Stimulated activated CD4-positive, alpha-beta T cell treated with anti-CD3 and anti-CD28 coated beads, Interleukin-2, amount 100 ng/mL, for 48 hours (primary cell): ENCODE data around the gene ZNF708.
"Not testable (repeated sequence)": the region's sequence is repeated elsewhere in the genome, so short reads cannot be mapped to it uniquely, and the experiment has no call there.

Source experiments
- DNase-seq, 2 donors: peaks; one replicate each; pipeline ENCODE4 v3.0.0-alpha.2; 2020

The ZNF708 gene

DNA sequence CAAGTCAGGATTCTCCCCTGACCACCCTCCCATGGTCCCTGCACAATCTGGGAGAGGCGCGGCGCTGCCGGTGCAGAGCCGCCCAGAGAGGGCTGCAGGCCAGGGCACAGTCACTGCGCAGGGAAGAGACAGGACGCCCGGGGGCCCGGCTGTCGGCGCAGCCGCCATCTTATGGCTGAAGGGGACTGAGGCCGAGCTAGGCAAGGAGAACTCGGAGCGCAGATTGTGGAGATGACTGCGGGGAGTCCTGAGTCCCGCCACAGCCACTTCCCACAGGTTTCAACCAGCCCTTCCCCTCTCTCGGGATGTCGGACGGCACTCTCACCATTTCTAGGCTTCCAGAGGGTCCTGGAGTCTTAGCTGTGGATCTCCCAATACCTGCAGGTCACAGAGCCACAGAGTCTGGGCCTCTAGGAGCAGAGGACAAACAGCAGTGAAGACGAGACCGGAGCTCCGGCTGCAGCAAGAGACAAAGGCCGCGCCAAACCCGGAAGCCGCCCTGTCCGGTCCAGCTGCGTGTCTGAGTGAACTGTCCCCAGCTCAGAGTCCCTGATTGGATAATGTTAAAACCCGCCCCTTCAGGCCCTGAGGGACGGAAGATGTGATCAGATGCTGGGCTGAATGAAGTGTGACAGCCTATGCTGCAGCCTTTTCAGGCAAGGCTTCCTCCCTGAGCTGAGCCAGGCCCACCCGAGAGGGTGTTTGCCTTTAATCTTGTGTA is at the start of gene ZNF708:
Gene ZNF708 (minus strand): TSS at position 526 of the 721 bp plus-strand sequence. CDS start 198 bp downstream, at position 328.
- peak; percentile 60 to 63 for DNase-seq

DNA sequence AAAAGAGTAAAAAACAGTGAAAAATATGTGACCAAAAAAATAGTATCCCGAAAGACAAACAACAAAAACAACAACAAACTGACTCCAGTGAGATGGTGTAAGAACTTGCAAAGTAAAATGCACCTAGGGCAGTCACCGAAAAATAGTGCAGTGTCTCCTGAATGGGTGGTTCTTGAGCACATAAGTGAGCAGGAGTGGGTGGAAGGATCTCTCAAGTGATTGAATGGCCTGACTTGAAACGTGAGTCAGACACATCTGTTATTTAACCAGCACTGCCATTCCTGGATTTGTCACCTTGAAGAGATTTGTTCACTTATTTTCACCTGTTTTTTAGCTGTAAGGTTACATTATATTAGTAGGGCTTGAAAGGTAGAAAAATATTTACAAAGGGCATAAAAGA is 33.1 kb upstream of the ZNF708 start:
- DNase-seq, result no peak

DNA sequence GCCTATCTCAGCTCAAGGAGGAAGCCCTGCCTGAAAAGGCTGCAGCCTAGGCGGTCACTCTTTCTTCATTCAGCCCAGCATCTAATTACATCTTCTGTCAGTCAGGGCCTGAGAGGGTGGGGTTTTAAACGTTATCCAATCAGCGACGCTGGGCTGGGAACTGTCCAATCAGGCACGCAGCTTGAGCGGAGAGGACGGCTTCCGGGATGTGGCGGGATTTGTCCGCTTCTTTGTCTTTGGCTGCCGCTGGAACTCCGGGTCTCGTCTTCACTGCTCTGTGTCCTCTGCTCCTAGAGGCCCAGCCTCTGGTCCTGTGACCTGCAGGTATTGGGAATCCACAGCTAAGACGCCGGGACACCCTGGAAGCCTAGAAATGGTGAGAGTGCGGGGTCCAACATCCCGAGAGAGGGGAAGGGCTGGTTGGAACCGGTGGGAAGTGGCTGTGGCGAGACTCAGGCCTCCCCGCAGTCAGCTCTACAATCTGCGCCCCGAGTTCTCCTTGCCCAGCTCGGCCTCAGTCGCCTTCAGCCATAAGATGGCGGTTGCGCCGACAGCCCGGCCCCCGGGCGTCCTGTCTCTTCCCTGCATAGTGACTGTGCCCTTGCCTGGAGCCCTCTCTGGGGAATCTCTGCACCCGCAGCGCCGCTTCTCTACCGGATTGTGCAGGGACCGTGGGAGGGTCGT is 29.7 kb upstream of the ZNF708 start, which contains the start of gene ZNF738:
Gene ZNF738 (plus strand): TSS at position 233 of the 684 bp plus-strand sequence. CDS start 141 bp downstream, at position 374.
- peak; percentile 73 for DNase-seq

DNA sequence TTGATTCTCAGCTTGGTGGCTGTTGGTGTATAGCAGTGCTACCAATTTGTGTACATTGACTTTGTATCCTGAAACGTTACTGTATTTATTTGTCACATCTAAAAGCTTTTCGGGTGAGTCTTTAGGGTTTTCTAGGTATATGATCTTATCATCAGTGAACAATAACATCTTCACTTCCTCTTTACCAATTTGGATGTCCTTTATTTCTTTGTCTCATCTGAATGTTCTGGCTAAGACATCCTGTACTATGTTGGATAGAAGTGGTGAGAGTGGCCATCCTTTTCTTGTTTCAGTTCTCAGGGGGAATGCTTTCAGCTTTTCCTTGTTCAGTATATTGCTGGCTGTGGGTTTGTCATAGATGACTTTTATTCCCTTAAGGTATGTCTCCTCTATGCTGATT is 23.6 kb upstream of the ZNF708 start:
- DNase-seq, result no peak

DNA sequence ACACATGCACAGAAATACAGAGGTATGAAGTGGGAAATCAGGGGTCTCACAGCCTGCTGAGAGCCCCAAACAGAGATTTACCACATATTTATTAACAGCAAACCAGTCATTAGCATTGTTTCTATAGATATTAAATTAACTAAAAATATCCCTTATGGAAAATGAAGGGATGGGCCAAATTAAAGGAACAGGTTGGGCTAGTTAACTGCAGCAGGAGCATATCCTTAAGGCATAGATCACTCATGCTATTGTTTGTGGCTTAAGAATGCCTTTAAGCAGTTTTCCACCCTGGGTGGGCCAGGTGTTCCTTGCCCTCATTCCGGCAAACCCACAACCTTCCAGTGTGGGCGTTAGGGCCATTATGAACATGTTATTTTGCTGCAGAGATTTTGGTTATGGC is 15.6 kb upstream of the ZNF708 start:
- DNase-seq, result not testable (repeated sequence)

DNA sequence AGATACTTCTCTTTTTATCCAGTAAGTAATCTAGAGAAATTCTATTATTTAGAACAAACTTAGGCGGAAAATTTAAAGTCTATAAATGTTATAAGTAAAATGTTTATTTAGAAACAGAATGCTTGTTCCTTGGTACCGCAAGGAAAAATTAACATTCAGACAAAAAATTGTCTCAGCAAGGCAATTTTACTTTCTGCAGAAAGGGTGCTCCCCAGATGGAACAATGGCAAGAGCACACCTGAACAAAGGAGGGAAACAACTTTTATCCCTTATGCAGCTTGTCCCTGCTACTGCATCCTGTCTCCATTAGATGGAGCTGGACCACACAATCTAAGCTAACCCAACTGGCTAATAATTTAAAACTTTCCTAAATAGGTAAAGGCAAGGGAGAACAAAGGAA is 6.5 kb upstream of the ZNF708 start:
- no peak for DNase-seq

DNA sequence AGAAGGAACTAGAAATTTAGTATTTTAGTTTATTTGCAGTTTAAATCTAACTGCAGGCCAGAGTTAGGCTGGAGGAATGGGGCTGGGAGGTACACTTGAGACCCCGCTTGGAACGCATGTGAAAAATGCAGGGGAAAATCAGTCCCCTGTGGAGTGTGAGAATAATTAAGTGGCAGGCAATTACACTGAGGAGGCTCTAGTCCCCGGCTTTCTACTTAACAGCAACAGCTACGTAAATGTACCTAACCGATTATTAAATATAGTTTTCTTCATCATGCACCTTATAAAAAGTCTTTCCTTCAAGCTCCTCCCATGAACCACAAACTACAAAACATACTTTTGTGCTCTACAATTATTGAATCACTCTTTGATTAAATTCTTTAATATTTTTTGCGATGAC is 804 bp downstream of the ZNF708 start:
- no peak for DNase-seq

GRCh38 chr19:21326169-21326568 is 3.0 kb downstream of the ZNF708 start:
- DNase-seq, result no peak

DNA sequence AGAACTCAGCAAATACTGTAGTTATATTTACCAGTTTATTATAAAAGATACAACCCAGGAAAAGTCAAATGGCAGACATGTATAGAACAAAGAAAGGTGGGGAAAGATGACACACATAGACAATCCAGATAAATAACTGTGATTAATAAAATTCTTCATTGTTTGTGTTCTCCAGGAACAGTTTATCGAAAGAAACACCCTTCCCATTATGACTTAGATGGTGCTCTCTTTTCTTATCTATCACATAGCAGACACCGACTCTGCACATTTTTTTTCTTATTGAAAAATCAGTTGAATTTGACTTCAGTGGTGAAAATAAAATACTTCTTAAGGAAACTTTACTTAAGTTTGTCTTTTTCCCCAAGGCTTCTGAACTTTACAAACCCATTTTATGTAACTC is 6.2 kb downstream of the ZNF708 start:
- no peak for DNase-seq

- DNase-seq, result no peak
Measured at GRCh38 chr19:21322528-21322927, 6.7 kb downstream of the ZNF708 start.

DNA sequence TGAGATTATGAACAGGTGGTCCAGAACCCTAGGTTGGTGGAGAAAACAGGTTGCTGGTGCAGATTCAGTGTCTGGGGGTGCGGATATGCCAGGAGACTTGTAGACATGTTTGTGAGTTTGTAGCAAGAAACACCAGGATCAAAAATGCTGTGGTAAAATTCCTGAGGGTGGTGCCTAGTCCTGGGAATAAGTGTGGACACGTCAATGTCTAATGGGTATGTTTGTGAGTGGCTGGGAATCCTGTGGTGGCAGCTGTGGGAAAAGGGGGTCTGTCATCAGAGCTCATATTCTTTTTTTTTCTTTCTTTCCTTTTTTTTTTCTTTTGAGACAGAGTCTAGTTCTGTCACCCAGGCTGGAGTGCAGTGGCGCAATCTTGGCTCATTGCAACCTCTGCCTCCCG is 7.2 kb downstream of the ZNF708 start:
- DNase-seq, result no peak

DNA sequence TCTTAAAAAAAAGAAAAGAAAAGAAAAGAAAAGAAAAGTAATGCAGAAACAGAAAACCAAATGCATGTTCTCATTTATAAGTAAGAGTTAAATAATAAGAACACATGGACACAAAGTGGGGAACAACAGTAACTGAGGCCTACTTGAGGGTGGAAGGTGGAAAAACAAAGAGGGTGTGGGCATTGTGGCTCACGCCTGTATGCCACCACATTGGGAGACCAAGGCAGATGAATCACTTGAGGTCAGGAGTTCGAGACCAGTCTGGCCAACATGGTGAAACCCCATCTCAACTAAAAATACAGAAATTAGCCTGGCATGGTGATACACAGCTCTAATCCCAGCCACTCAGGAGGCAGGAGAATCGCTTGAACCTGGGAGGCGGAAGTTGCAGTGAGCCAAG is 8.1 kb downstream of the ZNF708 start:
- no peak for DNase-seq

- no peak for DNase-seq
Measured at GRCh38 chr19:21317821-21318220, 11.4 kb downstream of the ZNF708 start.

GRCh38 chr19:21314676-21315075 is 14.5 kb downstream of the ZNF708 start:
- no peak for DNase-seq

- not testable (repeated sequence) for DNase-seq
Measured at GRCh38 chr19:21312807-21313206, 16.4 kb downstream of the ZNF708 start.

GRCh38 chr19:21308773-21309172 is 20.4 kb downstream of the ZNF708 start:
- no peak for DNase-seq

GRCh38 chr19:21306881-21307479 is 22.2 kb downstream of the ZNF708 start:
- DNase-seq, result not testable (repeated sequence)

GRCh38 chr19:21293768-21294167 is 35.4 kb downstream of the ZNF708 start:
- not testable (repeated sequence) for DNase-seq

GRCh38 chr19:21269813-21270212 is 59.4 kb downstream of the ZNF708 start:
- no peak for DNase-seq

DNA sequence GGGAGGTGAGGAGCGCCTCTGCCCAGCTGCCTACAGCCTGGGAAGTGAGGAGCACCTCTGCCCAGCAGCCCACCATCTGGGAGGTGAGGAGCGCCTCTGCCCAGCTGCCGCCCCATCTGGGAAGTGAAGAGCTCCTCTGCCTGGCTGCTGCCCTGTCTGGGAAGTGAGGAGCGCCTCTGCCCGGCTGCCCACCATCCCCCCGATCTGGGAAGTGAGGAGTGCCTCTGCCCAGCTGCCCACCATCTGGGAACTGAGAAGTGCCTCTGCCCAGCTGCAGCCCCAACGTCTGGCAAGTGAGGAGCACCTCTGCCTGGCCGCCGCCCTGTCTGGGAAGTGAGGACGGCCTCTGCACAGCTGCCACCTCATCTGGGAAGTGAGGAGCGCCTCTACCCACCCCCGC is 64.3 kb downstream of the ZNF708 start:
- DNase-seq, result no peak

GRCh38 chr19:21264416-21264815 is 64.8 kb downstream of the ZNF708 start:
- no peak for DNase-seq

GRCh38 chr19:21260848-21261381 is 68.3 kb downstream of the ZNF708 start:
- not testable (repeated sequence) for DNase-seq

DNA sequence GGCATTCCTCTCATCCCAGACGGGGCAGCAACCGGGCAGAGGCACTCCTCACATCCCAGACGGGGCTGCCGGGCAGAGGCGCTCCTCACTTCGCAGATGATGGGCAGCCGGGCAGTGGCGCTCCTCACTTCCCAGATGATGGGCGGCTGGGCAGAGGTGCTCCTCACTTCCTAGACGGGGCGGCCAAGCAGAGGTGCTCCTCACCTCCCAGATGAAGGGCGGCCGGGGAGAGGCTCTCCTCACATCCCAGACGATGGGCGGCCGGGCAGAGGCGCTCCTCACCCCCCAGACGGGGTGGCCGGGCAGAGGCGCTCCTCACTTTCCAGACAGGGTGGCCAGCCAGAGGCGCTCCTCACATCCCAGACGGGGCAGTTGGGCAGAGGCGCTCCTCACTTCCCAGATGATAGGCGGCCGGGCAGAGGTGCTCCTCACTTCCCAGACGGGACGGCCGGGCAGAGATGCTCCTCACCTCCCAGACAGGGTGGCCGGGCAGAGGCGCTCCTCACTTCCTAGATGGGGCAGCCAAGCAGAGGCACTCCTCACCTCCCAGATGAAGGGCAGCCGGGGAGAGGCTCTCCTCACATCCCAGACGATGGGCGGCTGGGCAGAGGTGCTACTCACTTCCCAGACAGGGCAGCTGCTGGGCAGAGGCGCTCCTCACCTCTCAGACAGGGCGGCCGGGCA is 68.9 kb downstream of the ZNF708 start:
- DNase-seq, result no peak
